Measurements from ENCODE around the gene PARD3.

PARD3 gene

GRCh38 chr10:34176351-34176750 is 638.7 kb downstream of the PARD3 start:
- Histone ChIP-seq H3K4me3 (ENCODE audit: low read depth, low read length) (no peak overlapping the region), H2BK120ac (ENCODE audit: insufficient read depth, low read length, poor library complexity) (no peak overlapping the region), H4K12ac (ENCODE audit: low read depth, low read length) (no peak overlapping the region), H3K4me1 (ENCODE audit: control insufficient read depth in 1 of 2, insufficient read depth in 2 of 2, low read length in 2 of 2) (peaks cover 0 to 2% of the 10 kb centered on the region in 2 experiments), H3K27me3 (ENCODE audit: insufficient read depth, low read length) (no peaks in the 10 kb centered on the region), H2BK5ac (ENCODE audit: low read depth, low read length, poor library complexity) (no peak overlapping the region), H3K27ac (ENCODE audit: low read depth, low read length) (no peak overlapping the region), H4K91ac (ENCODE audit: low read depth, low read length) (no peak overlapping the region), H2AFZ (ENCODE audit: insufficient read depth, low read length, poor library complexity) (no peak overlapping the region), H3K79me1 (ENCODE audit: low read length) (no peaks in the 10 kb centered on the region), H3K36me3 (ENCODE audit: control insufficient read depth in 1 of 2, insufficient read depth in 2 of 2, low read length in 2 of 2) (no peaks in the 10 kb centered on the region), H3K23ac (ENCODE audit: low read length) (no peak overlapping the region), H2BK12ac (ENCODE audit: low read length) (no peak overlapping the region), H3K9me3 (ENCODE audit: insufficient read depth, low read depth, low read length) (no peaks in the 10 kb centered on the region), H3K4me2 (ENCODE audit: low read length) (no peak overlapping the region), H3K14ac (ENCODE audit: low read length) (no peak overlapping the region), H3K4ac (ENCODE audit: low read depth, low read length) (no peak overlapping the region), H4K8ac (ENCODE audit: low read depth, low read length) (no peak overlapping the region), H2AK5ac (ENCODE audit: low read length) (no peak overlapping the region), H3K18ac (ENCODE audit: low read length) (no peak overlapping the region), H3K79me2 (ENCODE audit: control insufficient read depth, insufficient read depth, low read length, poor library complexity) (no peaks in the 10 kb centered on the region), H3K9ac (ENCODE audit: low read length) (no peak overlapping the region)
- DNase-seq: no peak
- no CpG with 5 or more reads among the region's 5 CpGs for WGBS (ENCODE audit: extremely low coverage, insufficient coverage, insufficient read length)

- Histone ChIP-seq H3K14ac (ENCODE audit: low read length) (no peak overlapping the region), H3K4me1 (ENCODE audit: control insufficient read depth in 1 of 2, insufficient read depth in 2 of 2, low read length in 2 of 2) (peaks cover 0 to 2% of the 10 kb centered on the region in 2 experiments), H3K9me3 (ENCODE audit: insufficient read depth, low read depth, low read length) (no peaks in the 10 kb centered on the region), H3K23ac (ENCODE audit: low read length) (no peak overlapping the region), H3K27me3 (ENCODE audit: insufficient read depth, low read length) (no peaks in the 10 kb centered on the region), H2BK12ac (ENCODE audit: low read length) (no peak overlapping the region), H3K4me2 (ENCODE audit: low read length) (no peak overlapping the region), H2BK120ac (ENCODE audit: insufficient read depth, low read length, poor library complexity) (no peak overlapping the region), H2BK5ac (ENCODE audit: low read depth, low read length, poor library complexity) (no peak overlapping the region), H2AK5ac (ENCODE audit: low read length) (no peak overlapping the region), H2AFZ (ENCODE audit: insufficient read depth, low read length, poor library complexity) (no peak overlapping the region), H3K27ac (ENCODE audit: low read depth, low read length) (no peak overlapping the region), H3K4me3 (ENCODE audit: low read depth, low read length) (no peak overlapping the region), H4K12ac (ENCODE audit: low read depth, low read length) (no peak overlapping the region), H3K79me2 (ENCODE audit: control insufficient read depth, insufficient read depth, low read length, poor library complexity) (no peaks in the 10 kb centered on the region), H3K36me3 (ENCODE audit: control insufficient read depth in 1 of 2, insufficient read depth in 2 of 2, low read length in 2 of 2) (no peaks in the 10 kb centered on the region), H3K9ac (ENCODE audit: low read length) (no peak overlapping the region), H4K8ac (ENCODE audit: low read depth, low read length) (no peak overlapping the region), H4K91ac (ENCODE audit: low read depth, low read length) (no peak overlapping the region), H3K18ac (ENCODE audit: low read length) (no peak overlapping the region), H3K4ac (ENCODE audit: low read depth, low read length) (no peak overlapping the region), H3K79me1 (ENCODE audit: low read length) (no peaks in the 10 kb centered on the region)
- WGBS (ENCODE audit: extremely low coverage, insufficient coverage, insufficient read length): no CpG with 5 or more reads among the region's 2 CpGs
- DNase-seq: no peak
Measured at GRCh38 chr10:34175121-34175520, 640.0 kb downstream of the PARD3 start.

GRCh38 chr10:34172936-34173533 is 642.1 kb downstream of the PARD3 start:
- Histone ChIP-seq H3K14ac (ENCODE audit: low read length) (no peak overlapping the region), H3K79me2 (ENCODE audit: control insufficient read depth, insufficient read depth, low read length, poor library complexity) (no peaks in the 10 kb centered on the region), H3K9me3 (ENCODE audit: insufficient read depth, low read depth, low read length) (no peaks in the 10 kb centered on the region), H3K4me2 (ENCODE audit: low read length) (no peak overlapping the region), H4K12ac (ENCODE audit: low read depth, low read length) (no peak overlapping the region), H2AK5ac (ENCODE audit: low read length) (no peak overlapping the region), H3K79me1 (ENCODE audit: low read length) (no peaks in the 10 kb centered on the region), H3K9ac (ENCODE audit: low read length) (no peak overlapping the region), H3K36me3 (ENCODE audit: control insufficient read depth in 1 of 2, insufficient read depth in 2 of 2, low read length in 2 of 2) (no peaks in the 10 kb centered on the region), H4K91ac (ENCODE audit: low read depth, low read length) (no peak overlapping the region), H3K4me1 (ENCODE audit: control insufficient read depth in 1 of 2, insufficient read depth in 2 of 2, low read length in 2 of 2) (peaks cover 0 to 2% of the 10 kb centered on the region in 2 experiments), H3K18ac (ENCODE audit: low read length) (no peak overlapping the region), H3K4ac (ENCODE audit: low read depth, low read length) (no peak overlapping the region), H3K27ac (ENCODE audit: low read depth, low read length) (no peak overlapping the region), H2BK120ac (ENCODE audit: insufficient read depth, low read length, poor library complexity) (no peak overlapping the region), H4K8ac (ENCODE audit: low read depth, low read length) (no peak overlapping the region), H3K4me3 (ENCODE audit: low read depth, low read length) (no peak overlapping the region), H2BK12ac (ENCODE audit: low read length) (no peak overlapping the region), H3K27me3 (ENCODE audit: insufficient read depth, low read length) (no peaks in the 10 kb centered on the region), H2AFZ (ENCODE audit: insufficient read depth, low read length, poor library complexity) (no peak overlapping the region), H3K23ac (ENCODE audit: low read length) (no peak overlapping the region), H2BK5ac (ENCODE audit: low read depth, low read length, poor library complexity) (no peak overlapping the region)
- peak; percentile 56 to 85 for DNase-seq
- no CpG with 5 or more reads among the region's 8 CpGs for whole genome bisulfite sequencing (ENCODE audit: extremely low coverage, insufficient coverage, insufficient read length)

GRCh38 chr10:34171957-34172527 is 643.1 kb downstream of the PARD3 start:
- Histone ChIP-seq H3K4me1 (ENCODE audit: control insufficient read depth in 1 of 2, insufficient read depth in 2 of 2, low read length in 2 of 2) (peaks cover 0 to 2% of the 10 kb centered on the region in 2 experiments), H3K4me2 (ENCODE audit: low read length) (no peak overlapping the region), H2BK5ac (ENCODE audit: low read depth, low read length, poor library complexity) (no peak overlapping the region), H4K12ac (ENCODE audit: low read depth, low read length) (no peak overlapping the region), H2AK5ac (ENCODE audit: low read length) (no peak overlapping the region), H3K18ac (ENCODE audit: low read length) (no peak overlapping the region), H3K9me3 (ENCODE audit: insufficient read depth, low read depth, low read length) (no peaks in the 10 kb centered on the region), H3K4me3 (ENCODE audit: low read depth, low read length) (no peak overlapping the region), H3K14ac (ENCODE audit: low read length) (no peak overlapping the region), H2BK12ac (ENCODE audit: low read length) (no peak overlapping the region), H3K27ac (ENCODE audit: low read depth, low read length) (no peak overlapping the region), H3K79me2 (ENCODE audit: control insufficient read depth, insufficient read depth, low read length, poor library complexity) (no peaks in the 10 kb centered on the region), H3K79me1 (ENCODE audit: low read length) (no peaks in the 10 kb centered on the region), H3K9ac (ENCODE audit: low read length) (no peak overlapping the region), H3K23ac (ENCODE audit: low read length) (no peak overlapping the region), H2AFZ (ENCODE audit: insufficient read depth, low read length, poor library complexity) (no peak overlapping the region), H3K4ac (ENCODE audit: low read depth, low read length) (no peak overlapping the region), H4K8ac (ENCODE audit: low read depth, low read length) (no peak overlapping the region), H3K36me3 (ENCODE audit: control insufficient read depth in 1 of 2, insufficient read depth in 2 of 2, low read length in 2 of 2) (no peaks in the 10 kb centered on the region), H4K91ac (ENCODE audit: low read depth, low read length) (no peak overlapping the region), H3K27me3 (ENCODE audit: insufficient read depth, low read length) (no peaks in the 10 kb centered on the region), H2BK120ac (ENCODE audit: insufficient read depth, low read length, poor library complexity) (no peak overlapping the region)
- DNase-seq: no peak
- WGBS (ENCODE audit: extremely low coverage, insufficient coverage, insufficient read length): no CpG with 5 or more reads among the region's 4 CpGs

All from trophoblast cell (in vitro differentiated cells and primary cell).